K562 (cell line): Measurements from ENCODE around the gene CFL1. TPM values are rescaled to one million over a fixed set of nuclear protein-coding genes. Genes with fewer than 3 reads are reported as not detected.
A peak's percentile ranks its signal among the peaks of the same experiment; 100 is the strongest.

ENCODE experiments used
- EP300 ChIP-seq: IDR thresholded peaks from 2 replicates; pipeline ENCODE4 v1.6.1; 2012; ENCODE audit warnings: low read length, improper control_type of control experiment
- ETV1 ChIP-seq: fragments of 450-650 bp; conservative IDR thresholded peaks from 2 replicates; pipeline ENCODE4 v1.6.1; 2016; ENCODE audit warnings: missing genetic modification characterization, control low read depth, low read depth, missing compliant biosample characterization
- GTF2E2 ChIP-seq: fragments of 200-800 bp; sonication (Bioruptor generic); IDR thresholded peaks from 2 replicates; pipeline ENCODE4 v1.6.1; 2016; ENCODE audit warnings: missing genetic modification characterization, missing compliant biosample characterization
- HMGN3 ChIP-seq: IDR thresholded peaks from 2 replicates; pipeline ENCODE4 v1.6.1; 2011; ENCODE audit warnings: borderline replicate concordance, low read depth, mild to moderate bottlenecking, mixed read lengths, low read length; ENCODE audit not compliant: insufficient read length; ENCODE audit errors: extremely low read depth
- KLF13 ChIP-seq: fragments of 450-650 bp; IDR thresholded peaks from 2 replicates; pipeline ENCODE4 v1.6.1; 2016; ENCODE audit warnings: missing genetic modification characterization, low read depth, mild to moderate bottlenecking, missing compliant biosample characterization, moderate library complexity, borderline replicate concordance
- MTA3 ChIP-seq: fragments of 450-650 bp; formaldehyde crosslinking; IDR thresholded peaks from 2 replicates; pipeline ENCODE4 v1.6.1; 2017; ENCODE audit warnings: mild to moderate bottlenecking, borderline replicate concordance
- NBN ChIP-seq: fragments of 450-650 bp; IDR thresholded peaks from 2 replicates; pipeline ENCODE4 v1.6.1; 2016; ENCODE audit warnings: low read depth, mild to moderate bottlenecking
- POLR2AphosphoS2 ChIP-seq: IDR thresholded peaks from 2 replicates; pipeline ENCODE4 v1.6.1; 2012; ENCODE audit warnings: low read length, improper control_type of control experiment
- POLR2B ChIP-seq: fragments of 450-650 bp; IDR thresholded peaks from 2 replicates; pipeline ENCODE4 v1.6.1; 2018; ENCODE audit warnings: low read depth; ENCODE audit not compliant: partially characterized antibody
- POU5F1 ChIP-seq: fragments of 150-350 bp; IDR thresholded peaks from 2 replicates; pipeline ENCODE4 v1.6.1; 2014; ENCODE audit warnings: borderline replicate concordance, low read length, low read depth, mild to moderate bottlenecking; ENCODE audit not compliant: partially characterized antibody
- SRSF1 ChIP-seq: fragments of 200-400 bp; formaldehyde crosslinking; IDR thresholded peaks from 2 replicates; pipeline ENCODE4 v1.6.1; 2017; ENCODE audit warnings: mild to moderate bottlenecking, low read depth, low read length, moderate library complexity
- SUPT5H ChIP-seq: fragments of 450-650 bp; IDR thresholded peaks from 2 replicates; pipeline ENCODE4 v1.6.1; 2016
- TAF9B ChIP-seq: fragments of 450-650 bp; IDR thresholded peaks from 2 replicates; pipeline ENCODE4 v1.6.1; 2018; ENCODE audit warnings: mild to moderate bottlenecking; ENCODE audit not compliant: partially characterized antibody
- TAL1 ChIP-seq: fragments of 450-650 bp; IDR thresholded peaks from 2 replicates; pipeline ENCODE4 v1.6.1; 2016; ENCODE audit warnings: mild to moderate bottlenecking
- THRB ChIP-seq: fragments of 450-650 bp; formaldehyde crosslinking; conservative IDR thresholded peaks from 2 replicates; pipeline ENCODE4 v1.4.0; 2022; ENCODE audit warnings: mild to moderate bottlenecking, missing genetic modification characterization
- XRCC5 ChIP-seq: fragments of 200-400 bp; formaldehyde crosslinking; IDR thresholded peaks from 2 replicates; pipeline ENCODE4 v1.6.1; 2017; ENCODE audit warnings: low read depth, mild to moderate bottlenecking, low read length
- ZNF175 ChIP-seq: fragments of 200-800 bp; sonication (Bioruptor generic); IDR thresholded peaks from 2 replicates; pipeline ENCODE4 v1.6.1; 2016; ENCODE audit warnings: low read depth, mild to moderate bottlenecking, missing genetic modification characterization, missing compliant biosample characterization
- ZNF589 ChIP-seq: fragments of 200-800 bp; sonication (Bioruptor generic); IDR thresholded peaks from 2 replicates; pipeline ENCODE4 v1.6.1; 2016; ENCODE audit warnings: low read depth, missing genetic modification characterization, missing compliant biosample characterization
- polyA plus RNA-seq, 8 experiments: library from polyadenylated mRNA; depleted of rRNA in 4 of 8; stranded (reverse) in 5 of 8; unstranded in 3 of 8; fragments of >200 nt; fragmentation: Nextera tagmentation in 2 of 8; fragmentation: Illumina TruSeq in 1 of 8; extraction: Ambion mirVana in 2 of 8; extraction: Trizol in 1 of 8; gene quantifications; 2 replicates each; pipeline versions ENCODE4 v1.2.1 to v1.2.3, GENCODE V29; 2011 to 2014; ENCODE audit warnings: inconsistent platforms in 1 of 8, missing spikeins in 1 of 8
- total RNA-seq, 7 experiments: library from RNA; depleted of rRNA in 6 of 7; stranded (reverse); fragments of >200 nt in 6 of 7; fragmentation: Illumina TruSeq in 2 of 7; extraction: Trizol in 2 of 7; gene quantifications; 2 replicates each; pipeline versions ENCODE4 v1.2.1 to v1.2.3, GENCODE V29; 2011 to 2021; ENCODE audit warnings: low replicate concordance in 1 of 7
- TF ChIP-seq, protein P1 (sequence below): sonication (generic); formaldehyde crosslinking; IDR thresholded peaks from 2 replicates; pipeline ENCODE4 v1.8.0; 2022; ENCODE audit warnings: mild to moderate bottlenecking, missing genetic modification reagents

The CFL1 gene
- total and polyA plus RNA-seq, 9 of the 15 experiments (the other 6 are each of a cell fraction or from before 2014, with no cell fraction given): 105 to 1,101 (median 859) TPM

GRCh38 chr11:65859095-65859811 lies 1.3 kb upstream of the CFL1 start (continued):
- TF ChIP-seq, protein P1, sequence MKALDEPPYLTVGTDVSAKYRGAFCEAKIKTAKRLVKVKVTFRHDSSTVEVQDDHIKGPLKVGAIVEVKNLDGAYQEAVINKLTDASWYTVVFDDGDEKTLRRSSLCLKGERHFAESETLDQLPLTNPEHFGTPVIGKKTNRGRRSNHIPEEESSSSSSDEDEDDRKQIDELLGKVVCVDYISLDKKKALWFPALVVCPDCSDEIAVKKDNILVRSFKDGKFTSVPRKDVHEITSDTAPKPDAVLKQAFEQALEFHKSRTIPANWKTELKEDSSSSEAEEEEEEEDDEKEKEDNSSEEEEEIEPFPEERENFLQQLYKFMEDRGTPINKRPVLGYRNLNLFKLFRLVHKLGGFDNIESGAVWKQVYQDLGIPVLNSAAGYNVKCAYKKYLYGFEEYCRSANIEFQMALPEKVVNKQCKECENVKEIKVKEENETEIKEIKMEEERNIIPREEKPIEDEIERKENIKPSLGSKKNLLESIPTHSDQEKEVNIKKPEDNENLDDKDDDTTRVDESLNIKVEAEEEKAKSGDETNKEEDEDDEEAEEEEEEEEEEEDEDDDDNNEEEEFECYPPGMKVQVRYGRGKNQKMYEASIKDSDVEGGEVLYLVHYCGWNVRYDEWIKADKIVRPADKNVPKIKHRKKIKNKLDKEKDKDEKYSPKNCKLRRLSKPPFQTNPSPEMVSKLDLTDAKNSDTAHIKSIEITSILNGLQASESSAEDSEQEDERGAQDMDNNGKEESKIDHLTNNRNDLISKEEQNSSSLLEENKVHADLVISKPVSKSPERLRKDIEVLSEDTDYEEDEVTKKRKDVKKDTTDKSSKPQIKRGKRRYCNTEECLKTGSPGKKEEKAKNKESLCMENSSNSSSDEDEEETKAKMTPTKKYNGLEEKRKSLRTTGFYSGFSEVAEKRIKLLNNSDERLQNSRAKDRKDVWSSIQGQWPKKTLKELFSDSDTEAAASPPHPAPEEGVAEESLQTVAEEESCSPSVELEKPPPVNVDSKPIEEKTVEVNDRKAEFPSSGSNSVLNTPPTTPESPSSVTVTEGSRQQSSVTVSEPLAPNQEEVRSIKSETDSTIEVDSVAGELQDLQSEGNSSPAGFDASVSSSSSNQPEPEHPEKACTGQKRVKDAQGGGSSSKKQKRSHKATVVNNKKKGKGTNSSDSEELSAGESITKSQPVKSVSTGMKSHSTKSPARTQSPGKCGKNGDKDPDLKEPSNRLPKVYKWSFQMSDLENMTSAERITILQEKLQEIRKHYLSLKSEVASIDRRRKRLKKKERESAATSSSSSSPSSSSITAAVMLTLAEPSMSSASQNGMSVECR (CRISPR knock-in tag): peak; percentile 38; the same call in 1 of the 2 replicates
- TF ChIP-seq THRB (CRISPR knock-in tag): peak; percentile 10; the same call in 1 of the 2 replicates
- peak; percentile 15 for TF ChIP-seq NBN
- TF ChIP-seq ETV1 (tag): peak; percentile 91
- no peak for TF ChIP-seq POU5F1
- 0 out of 2 replicates have a peak, but pooled peaks have one; percentile 19 for TF ChIP-seq XRCC5
- peak; percentile 85; the same call in 1 of the 2 replicates for TF ChIP-seq POLR2AphosphoS2
- peak; percentile 91 for TF ChIP-seq GTF2E2 (tag)
- TF ChIP-seq TAL1: no peak
- TF ChIP-seq POLR2B: peak; percentile 94
- peak; percentile 73; the same call in 1 of the 2 replicates for TF ChIP-seq MTA3
- peak; percentile 98 for TF ChIP-seq ZNF175
- peak; percentile 96 for TF ChIP-seq ZNF589 (CRISPR knock-in tag)
- TF ChIP-seq EP300: 0 out of 2 replicates have a peak, but pooled peaks have one; percentile 10
- 0 out of 2 replicates have a peak, but pooled peaks have one; percentile 28 for TF ChIP-seq KLF13 (tag)
- peak; percentile 98 for TF ChIP-seq HMGN3
- TF ChIP-seq SUPT5H: peak; percentile 93; the same call in 1 of the 2 replicates
- peak; percentile 68 for TF ChIP-seq TAF9B
- no peak for TF ChIP-seq SRSF1
